PFSK-1 (cell line): Measurements from ENCODE around the gene MS4A8.

Source experiments
- FOXP2 ChIP-seq: optimal IDR thresholded peaks from 2 replicates; pipeline ENCODE3; 2011; ENCODE audit warnings: borderline replicate concordance, control low read depth, inconsistent platforms; ENCODE audit not compliant: insufficient read depth; ENCODE audit errors: extremely low read length, extremely low read depth
- POLR2AphosphoS5 ChIP-seq: IDR thresholded peaks from 2 replicates; pipeline ENCODE4 v1.6.1; 2012; ENCODE audit warnings: low read depth, mild to moderate bottlenecking, control low read depth, low read length, moderate library complexity
- REST ChIP-seq, 2 experiments: IDR thresholded peaks; 2 replicates each; pipeline versions ENCODE4 v1.6.1 to v1.8.0; 2011 to 2012; ENCODE audit warnings: low read depth in 2 of 2, low read length in 2 of 2, control low read depth in 1 of 2, inconsistent platforms in 1 of 2, mild to moderate bottlenecking in 1 of 2, moderate library complexity in 1 of 2; ENCODE audit not compliant: insufficient read depth in 1 of 2
- SIN3A ChIP-seq: IDR thresholded peaks from 2 replicates; pipeline ENCODE4 v1.6.1; 2012; ENCODE audit warnings: mild to moderate bottlenecking, low read length, moderate library complexity, borderline replicate concordance; ENCODE audit not compliant: insufficient read depth
- TAF1 ChIP-seq: IDR thresholded peaks from 2 replicates; pipeline ENCODE4 v1.6.1; 2012; ENCODE audit warnings: low read length, control low read depth, borderline replicate concordance; ENCODE audit not compliant: insufficient read depth

Gene MS4A8

DNA sequence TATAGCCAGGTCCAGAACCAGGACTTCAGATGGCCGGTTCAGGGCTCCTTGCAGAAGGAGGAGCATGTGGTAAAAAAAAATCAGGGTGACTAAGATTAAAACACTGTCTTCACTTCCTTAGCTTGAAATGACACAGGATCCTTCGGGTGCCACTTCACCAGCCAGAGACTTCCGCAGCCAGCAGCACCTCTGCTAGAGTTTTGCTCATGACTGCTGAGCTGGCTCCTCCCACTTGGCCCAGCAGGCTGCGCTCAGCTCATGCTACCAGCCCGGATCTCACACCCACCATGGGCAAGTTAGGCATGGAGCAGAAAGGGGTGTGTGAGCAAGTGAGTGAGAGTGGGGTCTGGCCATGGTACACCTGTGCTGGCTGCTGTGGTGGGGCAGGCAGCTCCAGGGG, 18.5 kb downstream of the MS4A8 start:
- TF ChIP-seq TAF1 (no peak), POLR2AphosphoS5 (no peak), FOXP2 (no peak), SIN3A (no peak), REST (IDR thresholded peaks at IDR 0.05; ENCODE audit: insufficient read depth in 1 of 2, low read depth in 2 of 2, low read length in 2 of 2) (no peak)

DNA sequence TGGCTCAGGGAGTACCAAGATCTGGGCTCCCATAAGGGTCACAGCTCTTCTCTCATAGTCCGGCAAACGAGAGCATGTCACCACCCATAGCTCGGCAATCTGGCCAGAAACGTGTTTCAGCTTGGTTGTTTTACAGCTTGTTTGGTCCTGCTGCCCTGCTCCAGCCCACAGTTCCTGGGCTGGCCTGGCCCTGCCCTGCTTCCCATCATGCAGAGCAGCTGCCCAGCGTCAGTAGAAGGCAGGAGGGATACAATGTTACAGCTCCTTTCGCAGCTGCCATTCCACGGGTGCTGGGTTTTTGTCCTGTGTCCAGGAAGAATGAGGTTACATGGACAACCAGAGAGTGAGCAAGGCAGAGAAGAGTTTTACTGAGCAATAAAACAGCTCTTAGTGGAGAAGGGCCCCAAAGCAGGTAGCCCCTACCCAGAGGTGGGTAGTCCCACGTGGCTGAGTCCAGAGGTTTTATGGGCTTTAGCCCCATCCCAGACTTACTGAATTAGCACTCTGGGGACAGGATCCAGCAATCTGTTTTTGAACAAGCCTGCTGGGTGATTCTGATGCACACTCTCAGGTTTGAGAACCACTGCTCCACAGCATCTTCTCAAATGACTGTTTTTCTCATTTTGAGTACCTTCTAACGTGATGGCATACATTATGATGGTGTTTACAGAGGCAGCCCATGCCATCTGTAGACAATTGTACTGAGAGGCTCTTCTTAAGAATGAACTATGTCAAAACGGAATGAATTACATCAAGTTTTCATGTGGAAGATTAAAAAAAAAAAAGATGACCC, 19.3 kb downstream of the MS4A8 start:
- no peak for TF ChIP-seq FOXP2
- no peak for TF ChIP-seq TAF1
- no peak for TF ChIP-seq SIN3A
- no peak for TF ChIP-seq POLR2AphosphoS5
- no peak for TF ChIP-seq REST (IDR thresholded peaks at IDR 0.05; ENCODE audit: insufficient read depth in 1 of 2, low read depth in 2 of 2, low read length in 2 of 2)

- no peak for TF ChIP-seq TAF1
- TF ChIP-seq FOXP2: no peak
- TF ChIP-seq POLR2AphosphoS5: no peak
- no peak for TF ChIP-seq REST (IDR thresholded peaks at IDR 0.05; ENCODE audit: insufficient read depth in 1 of 2, low read depth in 2 of 2, low read length in 2 of 2)
- no peak for TF ChIP-seq SIN3A
Observed at GRCh38 chr11:60719391-60719790, 20.0 kb downstream of the MS4A8 start.

DNA sequence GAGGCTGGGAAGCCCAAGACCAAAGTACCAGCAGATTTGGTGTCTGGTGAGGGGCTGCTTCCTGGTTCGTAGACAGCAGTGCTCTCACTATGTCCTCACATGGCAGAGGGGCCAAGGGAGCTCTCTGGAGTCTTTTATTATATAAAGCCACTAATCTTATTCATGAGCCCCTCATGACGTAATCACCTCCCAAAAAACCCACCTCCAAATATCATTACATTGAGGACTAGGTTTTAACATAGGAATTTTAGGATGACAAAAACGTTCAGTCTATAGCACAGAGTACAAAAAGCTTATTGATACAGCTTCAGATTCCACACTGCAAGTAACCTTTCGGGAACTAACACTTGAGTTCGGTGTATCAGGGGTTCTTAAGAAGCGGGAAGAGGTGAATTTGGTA, 21.0 kb downstream of the MS4A8 start:
- no peak for TF ChIP-seq TAF1

GRCh38 chr11:60724420-60724819, 25.0 kb downstream of the MS4A8 start, which contains the start of gene MS4A18:
MS4A18 (plus strand) TSS chr11:60724720.
- TF ChIP-seq POLR2AphosphoS5 (no peak), FOXP2 (no peak)

DNA sequence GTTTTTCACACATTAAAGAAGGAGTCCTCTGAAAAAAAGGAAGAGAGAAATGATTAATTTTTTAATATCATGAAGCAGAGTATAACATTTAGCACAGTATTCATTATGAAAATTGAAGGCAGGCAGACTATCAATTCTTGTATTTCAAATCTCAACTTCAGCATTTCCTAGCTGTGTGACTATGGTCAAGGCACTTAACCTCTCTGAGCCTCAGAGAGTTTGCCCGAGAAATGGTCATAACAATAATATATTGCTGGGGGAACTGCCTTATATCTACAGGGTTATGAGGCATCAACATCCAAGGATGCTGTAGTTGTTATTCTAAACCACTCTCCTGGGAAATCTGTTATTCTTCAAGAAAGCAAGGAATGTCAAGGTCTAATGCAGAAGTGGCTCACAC, 26.2 kb downstream of the MS4A8 start:
- no peak for TF ChIP-seq POLR2AphosphoS5
- TF ChIP-seq FOXP2: no peak
- TF ChIP-seq TAF1: no peak
- TF ChIP-seq SIN3A: no peak
- TF ChIP-seq REST (IDR thresholded peaks at IDR 0.05; ENCODE audit: insufficient read depth in 1 of 2, low read depth in 2 of 2, low read length in 2 of 2): no peak
